SK-N-SH treated with all-trans-retinoic acid at 6 μM for 48 hours (cell line): ENCODE data around the gene SPOPL.

Experiments used
- ARNTL ChIP-seq: fragments of 450-650 bp; formaldehyde crosslinking; IDR thresholded peaks from 2 replicates; pipeline ENCODE4 v1.5.0; 2020; ENCODE audit warnings: low read depth, mild to moderate bottlenecking, moderate library complexity, borderline replicate concordance
- CREB5 ChIP-seq: fragments of 250-450 bp; sonication (Bioruptor Pico); IDR thresholded peaks from 2 replicates; pipeline ENCODE4 v1.5.1; 2020; ENCODE audit warnings: low read depth, mild to moderate bottlenecking, moderate library complexity
- ESRRG ChIP-seq: fragments of 250-450 bp; sonication (Bioruptor Pico); IDR thresholded peaks from 2 replicates; pipeline ENCODE4 v1.6.1; 2021; ENCODE audit warnings: mild to moderate bottlenecking
- GLIS3 ChIP-seq: fragments of 250-450 bp; sonication (Bioruptor Pico); IDR thresholded peaks from 2 replicates; pipeline ENCODE4 v1.5.0; 2020; ENCODE audit warnings: mild to moderate bottlenecking, moderate library complexity
- PATZ1 ChIP-seq: fragments of 250-450 bp; sonication (Bioruptor Pico); IDR thresholded peaks from 2 replicates; pipeline ENCODE4 v1.8.0; 2020; ENCODE audit warnings: mild to moderate bottlenecking, moderate library complexity, borderline replicate concordance
- RARB ChIP-seq: fragments of 250-450 bp; sonication (Bioruptor Pico); IDR thresholded peaks from 2 replicates; pipeline ENCODE4 v1.8.0; 2021; ENCODE audit warnings: mild to moderate bottlenecking, moderate library complexity
- TCF4 ChIP-seq: fragments of 250-450 bp; sonication (Bioruptor Pico); IDR thresholded peaks from 2 replicates; pipeline ENCODE4 v1.8.0; 2021; ENCODE audit warnings: mild to moderate bottlenecking, moderate library complexity, borderline replicate concordance
- TOX ChIP-seq: fragments of 250-450 bp; sonication (Bioruptor Pico); IDR thresholded peaks from 2 replicates; pipeline ENCODE4 v1.8.0; 2021; ENCODE audit warnings: mild to moderate bottlenecking, moderate library complexity, borderline replicate concordance
- ZC3H10 ChIP-seq: fragments of 250-450 bp; sonication (Bioruptor Pico); IDR thresholded peaks from 2 replicates; pipeline ENCODE4 v1.5.1; 2021; ENCODE audit warnings: mild to moderate bottlenecking, moderate library complexity
- ZFP3 ChIP-seq: fragments of 250-450 bp; sonication (Bioruptor Pico); IDR thresholded peaks from 2 replicates; pipeline ENCODE4 v1.5.0; 2020; ENCODE audit warnings: mild to moderate bottlenecking, moderate library complexity
- ZNF70 ChIP-seq: fragments of 450-650 bp; formaldehyde crosslinking; IDR thresholded peaks from 2 replicates; pipeline ENCODE4 v1.5.0; 2020; ENCODE audit warnings: mild to moderate bottlenecking, moderate library complexity

DNA sequence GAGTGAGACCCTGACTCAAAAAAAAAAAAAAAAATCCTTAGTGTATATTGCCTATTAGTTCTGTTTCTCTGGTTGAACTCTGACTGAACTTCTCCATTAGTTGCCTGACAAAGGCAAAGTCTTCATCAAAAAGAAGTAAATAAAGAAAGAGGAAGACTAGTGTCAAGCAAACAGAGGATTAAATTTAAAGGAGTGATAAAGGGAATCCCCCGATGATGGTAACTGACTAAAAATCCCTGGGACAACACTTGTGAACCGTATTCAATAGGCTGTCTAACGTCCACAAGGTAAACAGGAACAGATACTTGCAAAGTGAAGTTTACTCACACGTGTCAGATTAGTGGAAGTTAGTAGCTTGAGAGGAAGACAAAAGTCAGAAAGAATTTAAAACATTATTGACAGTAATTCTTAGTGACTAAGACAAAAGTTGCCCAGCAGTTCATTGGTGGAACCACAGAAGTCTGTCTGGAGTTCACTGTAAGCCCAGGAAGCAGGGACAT, 26.2 kb upstream of the SPOPL start:
- TF ChIP-seq PATZ1 (CRISPR knock-in tag), result no peak
- no peak for TF ChIP-seq ZFP3
- no peak for TF ChIP-seq TOX (CRISPR knock-in tag)
- no peak for TF ChIP-seq ESRRG (CRISPR knock-in tag)
- no peak for TF ChIP-seq GLIS3 (CRISPR knock-in tag)
- TF ChIP-seq RARB (CRISPR knock-in tag), result no peak
- TF ChIP-seq ARNTL, result no peak
- no peak for TF ChIP-seq CREB5
- no peak for TF ChIP-seq ZC3H10 (CRISPR knock-in tag)
- TF ChIP-seq ZNF70 (CRISPR knock-in tag), result no peak
- TF ChIP-seq TCF4 (CRISPR knock-in tag), result no peak
